Left ventricle myocardium inferior (tissue), 1 donor: ENCODE data around the gene TTLL11. TPM values are rescaled to one million over a fixed set of nuclear protein-coding genes. Genes with fewer than 3 reads are reported as not detected.

Experiments
- DNase-seq: peaks from one replicate; pipeline ENCODE4 v3.0.0-alpha.2; 2020
- H3K27ac ChIP-seq: fragments of 200-600 bp; replicated peaks from 2 replicates; pipeline ENCODE4 v1.8.0; 2021
- H3K27me3 ChIP-seq: fragments of 200-600 bp; 2 replicates; pipeline ENCODE4 v1.8.0; 2021; ENCODE audit warnings: low read depth
- H3K36me3 ChIP-seq: fragments of 200-600 bp; 2 replicates; pipeline ENCODE4 v1.8.0; 2021
- H3K4me1 ChIP-seq: fragments of 200-600 bp; 2 replicates; pipeline ENCODE4 v1.8.0; 2021
- H3K4me3 ChIP-seq: fragments of 200-600 bp; 2 replicates; pipeline ENCODE4 v1.8.0; 2021; ENCODE audit warnings: mild to moderate bottlenecking, moderate library complexity
- H3K9me3 ChIP-seq: fragments of 200-600 bp; replicated peaks from 2 replicates; pipeline ENCODE4 v1.8.0; 2021
- intact Hi-C: fragments of 100-400 bp; cut with micrococcal nuclease; formaldehyde crosslinking; loops from one replicate; pipeline ENCODE4 v1.11.0; 2022
- total RNA-seq: library from RNA; stranded (reverse); fragmentation: NEBNext Ultra II Directional; extraction: Animal tissue kit (Norgen Biotek cat#: 25700); gene quantifications from one replicate; pipeline ENCODE4 v1.2.1, GENCODE V29; 2021
- TF ChIP-seq, protein P1 (sequence below): fragments of 200-600 bp; IDR thresholded peaks from 2 replicates; pipeline ENCODE4 v1.8.0; 2021; ENCODE audit warnings: antibody characterized with exemption, mild to moderate bottlenecking, borderline replicate concordance
- donor health status: DM: no; HTN: yes; CAD: no; lungs with severe emphysema.

TTLL11 gene
- total RNA-seq, 1 donor from 2014 or later = 7.3 TPM

DNA sequence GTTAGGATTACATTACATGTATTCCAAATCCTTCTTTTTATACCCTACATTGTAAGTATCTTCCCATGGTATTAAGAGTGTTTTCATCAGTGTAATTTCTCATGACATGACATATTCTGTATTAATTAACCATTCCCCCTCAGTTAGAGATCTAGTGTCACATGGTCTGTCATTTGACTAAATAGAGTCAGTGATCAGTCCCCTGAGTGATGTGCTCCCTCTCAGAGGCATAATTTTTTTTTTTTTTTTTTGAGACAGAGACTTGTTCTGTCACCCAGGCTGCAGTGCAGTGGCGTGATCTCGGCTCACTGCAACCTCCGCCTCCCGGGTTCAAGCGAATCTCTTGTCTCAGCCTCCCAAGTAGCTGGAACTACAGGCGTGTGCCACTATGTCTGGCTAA lies 218.6 kb downstream of the TTLL11 start:
- Histone ChIP-seq H3K9me3 (no peaks in the 10 kb centered on the region), H3K36me3 (peaks cover 8% of the 10 kb centered on the region), H3K27ac (no peak overlapping the region), H3K4me3 (no peak overlapping the region), H3K27me3 (no peaks in the 10 kb centered on the region), H3K4me1 (peaks cover 18% of the 10 kb centered on the region)
- intact Hi-C loops = no loop called here
- DNase-seq = no peak
- TF ChIP-seq, protein P1, sequence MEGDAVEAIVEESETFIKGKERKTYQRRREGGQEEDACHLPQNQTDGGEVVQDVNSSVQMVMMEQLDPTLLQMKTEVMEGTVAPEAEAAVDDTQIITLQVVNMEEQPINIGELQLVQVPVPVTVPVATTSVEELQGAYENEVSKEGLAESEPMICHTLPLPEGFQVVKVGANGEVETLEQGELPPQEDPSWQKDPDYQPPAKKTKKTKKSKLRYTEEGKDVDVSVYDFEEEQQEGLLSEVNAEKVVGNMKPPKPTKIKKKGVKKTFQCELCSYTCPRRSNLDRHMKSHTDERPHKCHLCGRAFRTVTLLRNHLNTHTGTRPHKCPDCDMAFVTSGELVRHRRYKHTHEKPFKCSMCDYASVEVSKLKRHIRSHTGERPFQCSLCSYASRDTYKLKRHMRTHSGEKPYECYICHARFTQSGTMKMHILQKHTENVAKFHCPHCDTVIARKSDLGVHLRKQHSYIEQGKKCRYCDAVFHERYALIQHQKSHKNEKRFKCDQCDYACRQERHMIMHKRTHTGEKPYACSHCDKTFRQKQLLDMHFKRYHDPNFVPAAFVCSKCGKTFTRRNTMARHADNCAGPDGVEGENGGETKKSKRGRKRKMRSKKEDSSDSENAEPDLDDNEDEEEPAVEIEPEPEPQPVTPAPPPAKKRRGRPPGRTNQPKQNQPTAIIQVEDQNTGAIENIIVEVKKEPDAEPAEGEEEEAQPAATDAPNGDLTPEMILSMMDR = no peak

DNA sequence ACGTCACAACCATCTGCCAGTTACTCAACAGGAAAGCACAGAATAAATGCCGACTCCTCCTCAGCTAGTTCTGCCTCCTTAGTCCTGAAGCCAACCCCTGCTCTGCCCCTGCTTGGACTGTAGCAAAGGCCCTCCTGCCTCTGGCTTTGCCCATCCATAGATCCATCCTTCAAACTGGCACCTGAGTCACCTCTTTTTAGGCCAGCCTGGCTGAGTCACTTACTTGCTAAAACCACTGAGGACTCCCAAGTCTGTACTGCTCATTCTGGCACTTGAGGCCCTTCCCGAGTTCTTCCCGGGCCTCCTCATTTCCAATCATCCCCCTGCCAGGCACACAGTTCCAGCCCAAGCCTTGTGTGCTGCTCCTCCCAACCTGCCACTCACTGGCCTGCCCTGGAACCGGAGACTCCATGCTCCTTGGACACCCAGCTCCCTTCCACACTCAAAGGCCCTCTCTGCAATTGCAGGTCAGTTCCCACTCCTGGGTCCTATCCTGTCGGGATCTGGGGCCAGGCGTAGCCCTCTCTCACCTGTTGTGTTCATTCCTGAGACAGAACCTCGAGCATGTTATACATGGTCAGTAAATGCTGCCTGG lies 221.6 kb downstream of the TTLL11 start:
- TF ChIP-seq, protein P1 = no peak
- H3K9me3 ChIP-seq = no peaks in the 10 kb centered on the region
- H3K4me1 ChIP-seq = peaks cover 10% of the 10 kb centered on the region
- H3K27ac ChIP-seq = no peak overlapping the region
- H3K27me3 ChIP-seq = no peaks in the 10 kb centered on the region
- no peak for DNase-seq
- H3K36me3 ChIP-seq = peaks cover 8% of the 10 kb centered on the region
- intact Hi-C loops = no loop called here
- no peak overlapping the region for H3K4me3 ChIP-seq

DNA sequence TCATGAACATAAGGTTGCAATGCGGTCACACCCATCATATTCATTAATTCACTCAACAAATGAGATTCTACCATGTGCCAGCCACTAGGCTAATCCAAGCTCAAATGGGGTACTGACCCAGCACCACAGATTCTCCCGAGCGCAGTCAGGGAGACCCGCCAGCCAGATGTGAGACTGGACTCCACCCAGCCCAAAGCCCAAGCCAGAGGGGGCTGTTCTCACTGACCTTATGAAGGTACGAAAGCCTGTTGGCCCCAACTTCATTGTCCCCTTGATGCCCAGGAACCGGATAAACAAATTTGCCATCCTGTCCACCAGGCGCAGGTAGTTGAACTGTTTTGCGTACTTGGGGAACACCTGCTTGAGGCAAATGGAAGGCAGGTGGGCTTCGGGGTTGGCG lies 222.8 kb downstream of the TTLL11 start:
- DNase-seq = no peak

DNA sequence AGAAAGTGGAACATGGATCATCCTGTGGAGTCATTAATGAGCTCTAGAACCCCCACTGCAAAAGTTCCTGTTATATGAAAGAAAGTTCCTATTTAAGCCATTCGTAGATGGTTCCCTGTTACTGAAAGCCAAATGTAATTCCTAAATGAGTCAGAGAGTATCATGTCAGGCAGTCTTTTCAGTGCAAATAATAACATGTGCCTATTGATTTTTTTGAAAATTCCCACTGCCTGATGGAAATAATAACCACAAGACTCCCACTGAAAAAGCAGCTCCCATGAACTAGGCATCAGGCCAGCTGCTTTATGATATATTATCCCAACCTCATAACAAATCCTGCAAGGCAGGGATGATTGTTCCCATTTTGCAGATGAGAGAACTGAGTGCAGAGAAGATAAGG lies 224.5 kb downstream of the TTLL11 start:
- Histone ChIP-seq H3K4me1 (peaks cover 5% of the 10 kb centered on the region), H3K27ac (no peak overlapping the region), H3K36me3 (peaks cover 8% of the 10 kb centered on the region), H3K9me3 (no peaks in the 10 kb centered on the region), H3K27me3 (no peaks in the 10 kb centered on the region), H3K4me3 (no peak overlapping the region)
- TF ChIP-seq, protein P1 = no peak
- intact Hi-C loops = loop anchor here (10.0 kb wide), 1 partner anchor 174 kb away; no protein-coding TSS in a partner anchor
- DNase-seq = no peak

More for the DNA sequence above, 222.8 kb downstream of the TTLL11 start:
- TF ChIP-seq, protein P1 = no peak
- H3K27me3 ChIP-seq = no peaks in the 10 kb centered on the region
- H3K27ac ChIP-seq = no peak overlapping the region
- no peaks in the 10 kb centered on the region for H3K9me3 ChIP-seq
- peaks cover 8% of the 10 kb centered on the region for H3K36me3 ChIP-seq
- no peak overlapping the region for H3K4me3 ChIP-seq
- intact Hi-C loops = no loop called here
- H3K4me1 ChIP-seq = peaks cover 5% of the 10 kb centered on the region

DNA sequence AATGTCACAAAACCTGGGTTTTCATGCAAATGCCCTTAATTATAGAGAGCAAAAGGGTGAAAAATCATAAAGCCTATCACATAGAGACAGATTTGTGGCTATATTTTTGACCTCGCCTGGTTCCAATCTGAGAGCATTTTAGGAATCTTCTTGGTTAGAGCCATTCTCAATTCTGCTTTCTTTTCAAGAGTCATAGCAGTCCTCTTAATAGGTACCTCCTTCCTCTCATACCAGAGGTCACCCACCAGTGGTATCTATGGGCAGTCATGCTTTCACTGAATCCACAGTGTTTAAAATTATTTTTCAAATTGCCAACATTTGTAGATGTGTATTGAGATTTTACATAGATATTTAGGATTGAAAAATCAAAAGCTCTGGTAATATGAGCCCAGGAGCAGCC lies 226.2 kb downstream of the TTLL11 start:
- Histone ChIP-seq H3K4me1 (peaks cover under 1% of the 10 kb centered on the region), H3K36me3 (peaks cover 8% of the 10 kb centered on the region), H3K4me3 (no peak overlapping the region), H3K9me3 (no peaks in the 10 kb centered on the region), H3K27ac (no peak overlapping the region), H3K27me3 (no peaks in the 10 kb centered on the region)
- intact Hi-C loops = loop anchor here (10.0 kb wide), 1 partner anchor 172 kb away; no protein-coding TSS in a partner anchor
- TF ChIP-seq, protein P1 = no peak
- no peak for DNase-seq
